ENCODE results near the gene FOXP4.

The FOXP4 gene

GRCh38 chr6:41527721-41528408 lies 18.3 kb upstream of the FOXP4 start:
- Histone ChIP-seq H3K27me3 (ENCODE audit: insufficient read depth, low read length) (no peaks in the 10 kb centered on the region), H3F3A (ENCODE audit: insufficient read depth, low read length) (no peaks in the 10 kb centered on the region), H3K36me3 (ENCODE audit: insufficient read depth, low read length) (no peaks in the 10 kb centered on the region), H3K9me2 (ENCODE audit: low read depth, low read length) (no peaks in the 10 kb centered on the region), H3K9ac (ENCODE audit: low read length) (no peak overlapping the region), H3K9me3 (ENCODE audit: low read length) (no peaks in the 10 kb centered on the region), H3K4me1 (ENCODE audit: insufficient read depth, low read length, severe bottlenecking) (no peaks in the 10 kb centered on the region), H3K4me3 (ENCODE audit: low read depth, low read length, poor library complexity, severe bottlenecking) (no peak overlapping the region), H3K4me2 (ENCODE audit: low read length) (no peak overlapping the region), H3K79me2 (ENCODE audit: insufficient read depth, low read length) (no peaks in the 10 kb centered on the region), H3K27ac (ENCODE audit: low read depth, low read length, poor library complexity, severe bottlenecking) (no peak overlapping the region), H4K20me1 (ENCODE audit: insufficient read depth, low read length) (no peaks in the 10 kb centered on the region), H2AFZ (ENCODE audit: low read length) (no peak overlapping the region)
- TF ChIP-seq EZH2 (IDR thresholded peaks at IDR 0.05; ENCODE audit: borderline replicate concordance, low read length) (no peak), CTCF (IDR thresholded peaks at IDR 0.05; ENCODE audit: low read length) (no peak)

- no peaks in the 10 kb centered on the region for H3K9me2 ChIP-seq (ENCODE audit: low read depth, low read length)
- no peaks in the 10 kb centered on the region for H3K79me2 ChIP-seq (ENCODE audit: insufficient read depth, low read length)
- no peak overlapping the region for H3K27ac ChIP-seq (ENCODE audit: low read depth, low read length, poor library complexity, severe bottlenecking)
- no peak overlapping the region for H3K4me2 ChIP-seq (ENCODE audit: low read length)
- H3K4me3 ChIP-seq (ENCODE audit: low read depth, low read length, poor library complexity, severe bottlenecking) = no peak overlapping the region
- H2AFZ ChIP-seq (ENCODE audit: low read length) = no peak overlapping the region
- no peak overlapping the region for H3K9ac ChIP-seq (ENCODE audit: low read length)
- H3K36me3 ChIP-seq (ENCODE audit: insufficient read depth, low read length) = no peaks in the 10 kb centered on the region
- no peaks in the 10 kb centered on the region for H3K9me3 ChIP-seq (ENCODE audit: low read length)
- no peaks in the 10 kb centered on the region for H3F3A ChIP-seq (ENCODE audit: insufficient read depth, low read length)
- H3K4me1 ChIP-seq (ENCODE audit: insufficient read depth, low read length, severe bottlenecking) = no peaks in the 10 kb centered on the region
- no peaks in the 10 kb centered on the region for H4K20me1 ChIP-seq (ENCODE audit: insufficient read depth, low read length)
- H3K27me3 ChIP-seq (ENCODE audit: insufficient read depth, low read length) = no peaks in the 10 kb centered on the region
- TF ChIP-seq EZH2 (IDR thresholded peaks at IDR 0.05; ENCODE audit: borderline replicate concordance, low read length) = no peak
Measured at GRCh38 chr6:41528409-41528963, 17.7 kb upstream of the FOXP4 start.

- no peak for TF ChIP-seq CTCF (IDR thresholded peaks at IDR 0.05; ENCODE audit: low read length)
- no peak for TF ChIP-seq EZH2 (IDR thresholded peaks at IDR 0.05; ENCODE audit: borderline replicate concordance, low read length)
- Histone ChIP-seq H3K4me3 (ENCODE audit: low read depth, low read length, poor library complexity, severe bottlenecking) (no peak overlapping the region), H3F3A (ENCODE audit: insufficient read depth, low read length) (no peaks in the 10 kb centered on the region), H3K9me2 (ENCODE audit: low read depth, low read length) (no peaks in the 10 kb centered on the region), H3K9me3 (ENCODE audit: low read length) (no peaks in the 10 kb centered on the region), H3K79me2 (ENCODE audit: insufficient read depth, low read length) (no peaks in the 10 kb centered on the region), H2AFZ (ENCODE audit: low read length) (no peak overlapping the region), H3K4me2 (ENCODE audit: low read length) (no peak overlapping the region), H3K27ac (ENCODE audit: low read depth, low read length, poor library complexity, severe bottlenecking) (no peak overlapping the region), H3K4me1 (ENCODE audit: insufficient read depth, low read length, severe bottlenecking) (no peaks in the 10 kb centered on the region), H3K36me3 (ENCODE audit: insufficient read depth, low read length) (no peaks in the 10 kb centered on the region), H4K20me1 (ENCODE audit: insufficient read depth, low read length) (no peaks in the 10 kb centered on the region), H3K27me3 (ENCODE audit: insufficient read depth, low read length) (no peaks in the 10 kb centered on the region), H3K9ac (ENCODE audit: low read length) (no peak overlapping the region)
Measured at GRCh38 chr6:41529049-41529448, 17.1 kb upstream of the FOXP4 start.

GRCh38 chr6:41529970-41530369 lies 16.2 kb upstream of the FOXP4 start:
- Histone ChIP-seq H3K4me2 (ENCODE audit: low read length) (no peak overlapping the region), H3K27ac (ENCODE audit: low read depth, low read length, poor library complexity, severe bottlenecking) (no peak overlapping the region), H3K36me3 (ENCODE audit: insufficient read depth, low read length) (no peaks in the 10 kb centered on the region), H3K79me2 (ENCODE audit: insufficient read depth, low read length) (no peaks in the 10 kb centered on the region), H3K4me3 (ENCODE audit: low read depth, low read length, poor library complexity, severe bottlenecking) (no peak overlapping the region), H3F3A (ENCODE audit: insufficient read depth, low read length) (no peaks in the 10 kb centered on the region), H3K9me3 (ENCODE audit: low read length) (no peaks in the 10 kb centered on the region), H3K27me3 (ENCODE audit: insufficient read depth, low read length) (no peaks in the 10 kb centered on the region), H3K9ac (ENCODE audit: low read length) (no peak overlapping the region), H4K20me1 (ENCODE audit: insufficient read depth, low read length) (no peaks in the 10 kb centered on the region), H2AFZ (ENCODE audit: low read length) (no peak overlapping the region), H3K9me2 (ENCODE audit: low read depth, low read length) (no peaks in the 10 kb centered on the region), H3K4me1 (ENCODE audit: insufficient read depth, low read length, severe bottlenecking) (no peaks in the 10 kb centered on the region)
- TF ChIP-seq EZH2 (IDR thresholded peaks at IDR 0.05; ENCODE audit: borderline replicate concordance, low read length) = no peak
- TF ChIP-seq CTCF (IDR thresholded peaks at IDR 0.05; ENCODE audit: low read length) = no peak

All from OCI-LY1 (cell line).